WTC11 (cell line): ENCODE data around the gene MPST.

Source experiments
- ATF1 ChIP-seq: sonication (generic); formaldehyde crosslinking; IDR thresholded peaks from 2 replicates; pipeline ENCODE4 v1.8.1; 2023; ENCODE audit warnings: mild to moderate bottlenecking, moderate library complexity, missing genetic modification reagents
- TEAD4 ChIP-seq: sonication (generic); formaldehyde crosslinking; IDR thresholded peaks from 2 replicates; pipeline ENCODE4 v1.8.0; 2022; ENCODE audit warnings: mild to moderate bottlenecking, missing genetic modification reagents
- ZNF396 ChIP-seq: fragments of 250-450 bp; sonication (Bioruptor Pico); IDR thresholded peaks from 2 replicates; pipeline ENCODE4 v1.8.0; 2021; ENCODE audit warnings: mild to moderate bottlenecking, moderate library complexity, borderline replicate concordance
- TF ChIP-seq, protein P1 (sequence below): sonication (generic); formaldehyde crosslinking; IDR thresholded peaks from 2 replicates; pipeline ENCODE4 v1.8.0; 2022; ENCODE audit warnings: mild to moderate bottlenecking, missing genetic modification reagents
- TF ChIP-seq, protein P2 (sequence below): sonication (generic); formaldehyde crosslinking; IDR thresholded peaks from 2 replicates; pipeline ENCODE4 v1.8.1; 2023; ENCODE audit warnings: mild to moderate bottlenecking, missing genetic modification reagents, borderline replicate concordance
- TF ChIP-seq, protein P3 (sequence below): fragments of 200-600 bp; IDR thresholded peaks from 2 replicates; pipeline ENCODE4 v1.8.0; 2022; ENCODE audit warnings: antibody characterized with exemption
- TF ChIP-seq, protein P4 (sequence below): sonication (generic); formaldehyde crosslinking; IDR thresholded peaks from 2 replicates; pipeline ENCODE4 v1.8.1; 2023; ENCODE audit warnings: mild to moderate bottlenecking, missing genetic modification reagents

DNA sequence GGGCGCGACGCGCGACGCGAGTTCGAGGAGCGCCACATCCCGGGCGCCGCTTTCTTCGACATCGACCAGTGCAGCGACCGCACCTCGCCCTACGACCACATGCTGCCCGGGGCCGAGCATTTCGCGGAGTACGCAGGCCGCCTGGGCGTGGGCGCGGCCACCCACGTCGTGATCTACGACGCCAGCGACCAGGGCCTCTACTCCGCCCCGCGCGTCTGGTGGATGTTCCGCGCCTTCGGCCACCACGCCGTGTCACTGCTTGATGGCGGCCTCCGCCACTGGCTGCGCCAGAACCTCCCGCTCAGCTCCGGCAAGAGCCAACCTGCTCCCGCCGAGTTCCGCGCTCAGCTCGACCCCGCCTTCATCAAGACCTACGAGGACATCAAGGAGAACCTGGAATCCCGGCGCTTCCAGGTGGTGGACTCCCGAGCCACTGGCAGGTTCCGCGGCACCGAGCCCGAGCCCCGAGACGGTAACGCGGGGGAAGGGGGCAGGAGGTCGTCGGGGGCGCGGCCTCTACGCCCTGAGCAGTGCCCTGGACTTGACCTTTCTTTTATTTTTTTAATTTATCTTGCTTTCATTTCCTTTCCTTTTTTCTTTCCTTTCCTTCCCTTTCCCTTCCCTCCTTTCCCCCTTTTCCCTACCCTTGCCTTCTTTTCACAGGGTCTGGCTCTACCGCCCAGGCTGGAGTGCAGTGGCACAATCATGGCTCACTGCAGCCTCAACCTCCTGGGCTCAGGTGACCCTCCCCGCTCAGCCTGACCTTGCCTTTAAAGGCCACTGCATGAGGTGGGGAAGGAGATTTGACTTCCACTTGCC lies 5.0 kb downstream of the MPST start:
- no peak for TF ChIP-seq ATF1
- TF ChIP-seq, protein P1, sequence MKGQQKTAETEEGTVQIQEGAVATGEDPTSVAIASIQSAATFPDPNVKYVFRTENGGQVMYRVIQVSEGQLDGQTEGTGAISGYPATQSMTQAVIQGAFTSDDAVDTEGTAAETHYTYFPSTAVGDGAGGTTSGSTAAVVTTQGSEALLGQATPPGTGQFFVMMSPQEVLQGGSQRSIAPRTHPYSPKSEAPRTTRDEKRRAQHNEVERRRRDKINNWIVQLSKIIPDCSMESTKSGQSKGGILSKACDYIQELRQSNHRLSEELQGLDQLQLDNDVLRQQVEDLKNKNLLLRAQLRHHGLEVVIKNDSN (CRISPR knock-in tag): no peak
- TF ChIP-seq, protein P2, sequence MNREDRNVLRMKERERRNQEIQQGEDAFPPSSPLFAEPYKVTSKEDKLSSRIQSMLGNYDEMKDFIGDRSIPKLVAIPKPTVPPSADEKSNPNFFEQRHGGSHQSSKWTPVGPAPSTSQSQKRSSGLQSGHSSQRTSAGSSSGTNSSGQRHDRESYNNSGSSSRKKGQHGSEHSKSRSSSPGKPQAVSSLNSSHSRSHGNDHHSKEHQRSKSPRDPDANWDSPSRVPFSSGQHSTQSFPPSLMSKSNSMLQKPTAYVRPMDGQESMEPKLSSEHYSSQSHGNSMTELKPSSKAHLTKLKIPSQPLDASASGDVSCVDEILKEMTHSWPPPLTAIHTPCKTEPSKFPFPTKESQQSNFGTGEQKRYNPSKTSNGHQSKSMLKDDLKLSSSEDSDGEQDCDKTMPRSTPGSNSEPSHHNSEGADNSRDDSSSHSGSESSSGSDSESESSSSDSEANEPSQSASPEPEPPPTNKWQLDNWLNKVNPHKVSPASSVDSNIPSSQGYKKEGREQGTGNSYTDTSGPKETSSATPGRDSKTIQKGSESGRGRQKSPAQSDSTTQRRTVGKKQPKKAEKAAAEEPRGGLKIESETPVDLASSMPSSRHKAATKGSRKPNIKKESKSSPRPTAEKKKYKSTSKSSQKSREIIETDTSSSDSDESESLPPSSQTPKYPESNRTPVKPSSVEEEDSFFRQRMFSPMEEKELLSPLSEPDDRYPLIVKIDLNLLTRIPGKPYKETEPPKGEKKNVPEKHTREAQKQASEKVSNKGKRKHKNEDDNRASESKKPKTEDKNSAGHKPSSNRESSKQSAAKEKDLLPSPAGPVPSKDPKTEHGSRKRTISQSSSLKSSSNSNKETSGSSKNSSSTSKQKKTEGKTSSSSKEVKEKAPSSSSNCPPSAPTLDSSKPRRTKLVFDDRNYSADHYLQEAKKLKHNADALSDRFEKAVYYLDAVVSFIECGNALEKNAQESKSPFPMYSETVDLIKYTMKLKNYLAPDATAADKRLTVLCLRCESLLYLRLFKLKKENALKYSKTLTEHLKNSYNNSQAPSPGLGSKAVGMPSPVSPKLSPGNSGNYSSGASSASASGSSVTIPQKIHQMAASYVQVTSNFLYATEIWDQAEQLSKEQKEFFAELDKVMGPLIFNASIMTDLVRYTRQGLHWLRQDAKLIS (CRISPR knock-in tag): no peak
- TF ChIP-seq, protein P3, sequence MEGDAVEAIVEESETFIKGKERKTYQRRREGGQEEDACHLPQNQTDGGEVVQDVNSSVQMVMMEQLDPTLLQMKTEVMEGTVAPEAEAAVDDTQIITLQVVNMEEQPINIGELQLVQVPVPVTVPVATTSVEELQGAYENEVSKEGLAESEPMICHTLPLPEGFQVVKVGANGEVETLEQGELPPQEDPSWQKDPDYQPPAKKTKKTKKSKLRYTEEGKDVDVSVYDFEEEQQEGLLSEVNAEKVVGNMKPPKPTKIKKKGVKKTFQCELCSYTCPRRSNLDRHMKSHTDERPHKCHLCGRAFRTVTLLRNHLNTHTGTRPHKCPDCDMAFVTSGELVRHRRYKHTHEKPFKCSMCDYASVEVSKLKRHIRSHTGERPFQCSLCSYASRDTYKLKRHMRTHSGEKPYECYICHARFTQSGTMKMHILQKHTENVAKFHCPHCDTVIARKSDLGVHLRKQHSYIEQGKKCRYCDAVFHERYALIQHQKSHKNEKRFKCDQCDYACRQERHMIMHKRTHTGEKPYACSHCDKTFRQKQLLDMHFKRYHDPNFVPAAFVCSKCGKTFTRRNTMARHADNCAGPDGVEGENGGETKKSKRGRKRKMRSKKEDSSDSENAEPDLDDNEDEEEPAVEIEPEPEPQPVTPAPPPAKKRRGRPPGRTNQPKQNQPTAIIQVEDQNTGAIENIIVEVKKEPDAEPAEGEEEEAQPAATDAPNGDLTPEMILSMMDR: no peak
- TF ChIP-seq TEAD4: no peak
- TF ChIP-seq ZNF396 (CRISPR knock-in tag): no peak
- TF ChIP-seq, protein P4, sequence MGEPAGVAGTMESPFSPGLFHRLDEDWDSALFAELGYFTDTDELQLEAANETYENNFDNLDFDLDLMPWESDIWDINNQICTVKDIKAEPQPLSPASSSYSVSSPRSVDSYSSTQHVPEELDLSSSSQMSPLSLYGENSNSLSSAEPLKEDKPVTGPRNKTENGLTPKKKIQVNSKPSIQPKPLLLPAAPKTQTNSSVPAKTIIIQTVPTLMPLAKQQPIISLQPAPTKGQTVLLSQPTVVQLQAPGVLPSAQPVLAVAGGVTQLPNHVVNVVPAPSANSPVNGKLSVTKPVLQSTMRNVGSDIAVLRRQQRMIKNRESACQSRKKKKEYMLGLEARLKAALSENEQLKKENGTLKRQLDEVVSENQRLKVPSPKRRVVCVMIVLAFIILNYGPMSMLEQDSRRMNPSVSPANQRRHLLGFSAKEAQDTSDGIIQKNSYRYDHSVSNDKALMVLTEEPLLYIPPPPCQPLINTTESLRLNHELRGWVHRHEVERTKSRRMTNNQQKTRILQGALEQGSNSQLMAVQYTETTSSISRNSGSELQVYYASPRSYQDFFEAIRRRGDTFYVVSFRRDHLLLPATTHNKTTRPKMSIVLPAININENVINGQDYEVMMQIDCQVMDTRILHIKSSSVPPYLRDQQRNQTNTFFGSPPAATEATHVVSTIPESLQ (CRISPR knock-in tag): no peak
